ENCODE measurements around the gene BANK1.
A peak's percentile ranks its signal among the peaks of the same experiment; 100 is the strongest.

The BANK1 gene

GRCh38 chr4:101853691-101854090 lies 63.2 kb downstream of the BANK1 start:
- H3K27me3 ChIP-seq (replicated peaks; ENCODE audit: control insufficient read depth, insufficient read depth, low read length): no peaks in the 10 kb centered on the region
- peaks cover 4% of the 10 kb centered on the region for H3K4me1 ChIP-seq (ENCODE audit: control insufficient read depth, insufficient read depth, low read length)
- no peak for DNase-seq (ENCODE audit: low read depth)
- no peaks in the 10 kb centered on the region for H3K9me3 ChIP-seq (ENCODE audit: control insufficient read depth, low read length)
- no peak overlapping the region for H3K4me3 ChIP-seq (ENCODE audit: low read length)
- H3K9ac ChIP-seq (ENCODE audit: low read length): no peak overlapping the region
- H3K36me3 ChIP-seq (ENCODE audit: control insufficient read depth, insufficient read depth, low read length, severe bottlenecking): peaks cover 4% of the 10 kb centered on the region

GRCh38 chr4:101855239-101855638 lies 64.7 kb downstream of the BANK1 start:
- peaks cover 13% of the 10 kb centered on the region for H3K36me3 ChIP-seq (ENCODE audit: control insufficient read depth, insufficient read depth, low read length, severe bottlenecking)
- no peak overlapping the region for H3K9ac ChIP-seq (ENCODE audit: low read length)
- no peak overlapping the region for H3K4me3 ChIP-seq (ENCODE audit: low read length)
- H3K9me3 ChIP-seq (ENCODE audit: control insufficient read depth, low read length): no peaks in the 10 kb centered on the region
- peaks cover 4% of the 10 kb centered on the region for H3K4me1 ChIP-seq (ENCODE audit: control insufficient read depth, insufficient read depth, low read length)
- no peaks in the 10 kb centered on the region for H3K27me3 ChIP-seq (replicated peaks; ENCODE audit: control insufficient read depth, insufficient read depth, low read length)
- DNase-seq (ENCODE audit: low read depth): no peak

GRCh38 chr4:101856149-101856548 lies 65.6 kb downstream of the BANK1 start:
- H3K9me3 ChIP-seq (ENCODE audit: control insufficient read depth, low read length): no peaks in the 10 kb centered on the region
- no peaks in the 10 kb centered on the region for H3K4me1 ChIP-seq (ENCODE audit: control insufficient read depth, insufficient read depth, low read length)
- no peak overlapping the region for H3K4me3 ChIP-seq (ENCODE audit: low read length)
- peaks cover 13% of the 10 kb centered on the region for H3K36me3 ChIP-seq (ENCODE audit: control insufficient read depth, insufficient read depth, low read length, severe bottlenecking)
- no peaks in the 10 kb centered on the region for H3K27me3 ChIP-seq (replicated peaks; ENCODE audit: control insufficient read depth, insufficient read depth, low read length)
- H3K9ac ChIP-seq (ENCODE audit: low read length): no peak overlapping the region
- no peak for DNase-seq (ENCODE audit: low read depth)

GRCh38 chr4:101857176-101857575 lies 66.6 kb downstream of the BANK1 start:
- H3K36me3 ChIP-seq (ENCODE audit: control insufficient read depth, insufficient read depth, low read length, severe bottlenecking): peaks cover 13% of the 10 kb centered on the region
- no peak overlapping the region for H3K4me3 ChIP-seq (ENCODE audit: low read length)
- H3K9me3 ChIP-seq (ENCODE audit: control insufficient read depth, low read length): no peaks in the 10 kb centered on the region
- DNase-seq (ENCODE audit: low read depth): peak; percentile 28
- H3K27me3 ChIP-seq (replicated peaks; ENCODE audit: control insufficient read depth, insufficient read depth, low read length): no peaks in the 10 kb centered on the region
- no peaks in the 10 kb centered on the region for H3K4me1 ChIP-seq (ENCODE audit: control insufficient read depth, insufficient read depth, low read length)
- H3K9ac ChIP-seq (ENCODE audit: low read length): no peak overlapping the region

- peaks cover 16% of the 10 kb centered on the region for H3K36me3 ChIP-seq (ENCODE audit: control insufficient read depth, insufficient read depth, low read length, severe bottlenecking)
Observed at GRCh38 chr4:101858641-101859040, 68.1 kb downstream of the BANK1 start.

GRCh38 chr4:101862595-101862994 lies 72.1 kb downstream of the BANK1 start:
- no peak overlapping the region for H3K9ac ChIP-seq (ENCODE audit: low read length)
- no peak for DNase-seq (ENCODE audit: low read depth)
- no peaks in the 10 kb centered on the region for H3K27me3 ChIP-seq (replicated peaks; ENCODE audit: control insufficient read depth, insufficient read depth, low read length)
- no peak overlapping the region for H3K4me3 ChIP-seq (ENCODE audit: low read length)
- peaks cover 12% of the 10 kb centered on the region for H3K9me3 ChIP-seq (ENCODE audit: control insufficient read depth, low read length)
- no peaks in the 10 kb centered on the region for H3K4me1 ChIP-seq (ENCODE audit: control insufficient read depth, insufficient read depth, low read length)
- peaks cover 32% of the 10 kb centered on the region for H3K36me3 ChIP-seq (ENCODE audit: control insufficient read depth, insufficient read depth, low read length, severe bottlenecking)

More at GRCh38 chr4:101858641-101859040, 68.1 kb downstream of the BANK1 start:
- Histone ChIP-seq H3K4me3 (ENCODE audit: low read length) (no peak overlapping the region), H3K4me1 (ENCODE audit: control insufficient read depth, insufficient read depth, low read length) (no peaks in the 10 kb centered on the region), H3K27me3 (replicated peaks; ENCODE audit: control insufficient read depth, insufficient read depth, low read length) (no peaks in the 10 kb centered on the region), H3K9me3 (ENCODE audit: control insufficient read depth, low read length) (no peaks in the 10 kb centered on the region), H3K9ac (ENCODE audit: low read length) (no peak overlapping the region)
- DNase-seq (ENCODE audit: low read depth): no peak

GRCh38 chr4:101864660-101865059 lies 74.1 kb downstream of the BANK1 start:
- no peak overlapping the region for H3K4me3 ChIP-seq (ENCODE audit: low read length)
- no peak overlapping the region for H3K9ac ChIP-seq (ENCODE audit: low read length)
- no peaks in the 10 kb centered on the region for H3K27me3 ChIP-seq (replicated peaks; ENCODE audit: control insufficient read depth, insufficient read depth, low read length)
- peaks cover 25% of the 10 kb centered on the region for H3K36me3 ChIP-seq (ENCODE audit: control insufficient read depth, insufficient read depth, low read length, severe bottlenecking)
- peaks cover 12% of the 10 kb centered on the region for H3K9me3 ChIP-seq (ENCODE audit: control insufficient read depth, low read length)
- no peak for DNase-seq (ENCODE audit: low read depth)
- H3K4me1 ChIP-seq (ENCODE audit: control insufficient read depth, insufficient read depth, low read length): no peaks in the 10 kb centered on the region

- no peak overlapping the region for H3K9ac ChIP-seq (ENCODE audit: low read length)
- H3K36me3 ChIP-seq (ENCODE audit: control insufficient read depth, insufficient read depth, low read length, severe bottlenecking): peaks cover 24% of the 10 kb centered on the region
- H3K27me3 ChIP-seq (replicated peaks; ENCODE audit: control insufficient read depth, insufficient read depth, low read length): no peaks in the 10 kb centered on the region
- no peak overlapping the region for H3K4me3 ChIP-seq (ENCODE audit: low read length)
- H3K9me3 ChIP-seq (ENCODE audit: control insufficient read depth, low read length): peaks cover 12% of the 10 kb centered on the region
- no peaks in the 10 kb centered on the region for H3K4me1 ChIP-seq (ENCODE audit: control insufficient read depth, insufficient read depth, low read length)
- DNase-seq (ENCODE audit: low read depth): peak; percentile 54
Observed at GRCh38 chr4:101865501-101866062, 75.1 kb downstream of the BANK1 start.

GRCh38 chr4:101870874-101871273 lies 80.3 kb downstream of the BANK1 start:
- DNase-seq (ENCODE audit: low read depth): no peak
- Histone ChIP-seq H3K27me3 (replicated peaks; ENCODE audit: control insufficient read depth, insufficient read depth, low read length) (no peaks in the 10 kb centered on the region), H3K9me3 (ENCODE audit: control insufficient read depth, low read length) (peaks cover 6% of the 10 kb centered on the region), H3K4me1 (ENCODE audit: control insufficient read depth, insufficient read depth, low read length) (no peaks in the 10 kb centered on the region), H3K4me3 (ENCODE audit: low read length) (no peak overlapping the region), H3K36me3 (ENCODE audit: control insufficient read depth, insufficient read depth, low read length, severe bottlenecking) (peaks cover 10% of the 10 kb centered on the region), H3K9ac (ENCODE audit: low read length) (no peak overlapping the region)

- Histone ChIP-seq H3K9me3 (ENCODE audit: control insufficient read depth, low read length) (no peaks in the 10 kb centered on the region), H3K4me3 (ENCODE audit: low read length) (no peak overlapping the region), H3K9ac (ENCODE audit: low read length) (no peak overlapping the region), H3K4me1 (ENCODE audit: control insufficient read depth, insufficient read depth, low read length) (no peaks in the 10 kb centered on the region), H3K36me3 (ENCODE audit: control insufficient read depth, insufficient read depth, low read length, severe bottlenecking) (peaks cover 10% of the 10 kb centered on the region), H3K27me3 (replicated peaks; ENCODE audit: control insufficient read depth, insufficient read depth, low read length) (no peaks in the 10 kb centered on the region)
- DNase-seq (ENCODE audit: low read depth): peak; percentile 16
Observed at GRCh38 chr4:101871962-101872676, 81.6 kb downstream of the BANK1 start.

GRCh38 chr4:101885574-101885973 lies 95.0 kb downstream of the BANK1 start:
- Histone ChIP-seq H3K4me3 (ENCODE audit: low read length) (no peak overlapping the region), H3K36me3 (ENCODE audit: control insufficient read depth, insufficient read depth, low read length, severe bottlenecking) (no peaks in the 10 kb centered on the region), H3K9me3 (ENCODE audit: control insufficient read depth, low read length) (no peaks in the 10 kb centered on the region), H3K4me1 (ENCODE audit: control insufficient read depth, insufficient read depth, low read length) (peaks cover 4% of the 10 kb centered on the region), H3K9ac (ENCODE audit: low read length) (no peak overlapping the region), H3K27me3 (replicated peaks; ENCODE audit: control insufficient read depth, insufficient read depth, low read length) (no peaks in the 10 kb centered on the region)
- no peak for DNase-seq (ENCODE audit: low read depth)

All from adipocyte (in vitro differentiated cells).